GM21515 (cell line): ENCODE results near the gene SLC35E4.

Source experiments
- ATAC-seq: cut with Tn5 transposase; IDR thresholded peaks from one replicate; pipeline ENCODE4 v1.9.1; 2021; ENCODE audit not compliant: unreplicated experiment

Gene SLC35E4

DNA sequence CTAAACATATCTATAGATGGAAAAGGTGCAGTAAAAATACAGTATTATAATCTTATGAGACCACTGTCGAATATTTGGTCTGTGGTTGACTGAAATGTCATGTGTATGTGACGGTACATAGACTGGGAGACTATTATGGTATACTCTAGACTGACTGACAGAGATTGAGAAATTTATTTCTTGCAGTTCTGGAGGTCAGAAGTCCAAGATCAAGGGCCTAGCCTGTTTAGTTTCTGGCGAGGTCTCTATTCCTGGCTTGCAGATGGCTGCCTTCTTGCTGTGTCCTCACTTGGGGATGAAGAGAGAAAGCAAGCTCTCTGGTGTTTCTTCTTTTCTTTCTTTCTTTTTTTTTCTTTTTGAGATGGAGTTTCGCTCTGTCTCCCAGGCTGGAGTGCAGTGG is 51.8 kb downstream of the SLC35E4 start:
- no peak for ATAC-seq

GRCh38 chr22:30689622-30690021 is 54.0 kb downstream of the SLC35E4 start:
- ATAC-seq = no peak

DNA sequence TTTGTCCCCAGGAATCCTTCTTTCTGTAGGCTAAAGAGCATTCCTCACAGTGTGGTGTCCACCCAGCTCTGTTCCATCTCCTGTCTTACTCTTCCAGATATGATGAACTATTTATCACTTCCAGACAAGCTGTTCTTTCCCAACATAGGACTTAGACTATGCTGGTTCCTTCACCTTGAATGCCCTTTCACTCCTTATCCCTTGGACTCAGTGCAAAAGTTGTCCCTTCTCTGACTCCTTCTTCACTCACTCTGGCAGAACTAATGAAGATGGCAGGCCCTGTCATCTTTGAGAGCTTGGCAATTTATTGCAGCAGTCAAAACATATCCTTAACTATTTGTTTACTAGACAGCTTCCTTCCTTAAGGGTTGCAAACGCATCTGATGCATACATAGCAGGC is 55.6 kb downstream of the SLC35E4 start:
- no peak for ATAC-seq

GRCh38 chr22:30694171-30694639 is 58.6 kb downstream of the SLC35E4 start:
- ATAC-seq = no peak

- no peak for ATAC-seq
Observed at GRCh38 chr22:30694640-30695350, 59.2 kb downstream of the SLC35E4 start, which contains the start of gene OSBP2. OSBP2 (plus strand) TSS chr22:30694874; CDS start chr22:30694910, 36 bp downstream.

DNA sequence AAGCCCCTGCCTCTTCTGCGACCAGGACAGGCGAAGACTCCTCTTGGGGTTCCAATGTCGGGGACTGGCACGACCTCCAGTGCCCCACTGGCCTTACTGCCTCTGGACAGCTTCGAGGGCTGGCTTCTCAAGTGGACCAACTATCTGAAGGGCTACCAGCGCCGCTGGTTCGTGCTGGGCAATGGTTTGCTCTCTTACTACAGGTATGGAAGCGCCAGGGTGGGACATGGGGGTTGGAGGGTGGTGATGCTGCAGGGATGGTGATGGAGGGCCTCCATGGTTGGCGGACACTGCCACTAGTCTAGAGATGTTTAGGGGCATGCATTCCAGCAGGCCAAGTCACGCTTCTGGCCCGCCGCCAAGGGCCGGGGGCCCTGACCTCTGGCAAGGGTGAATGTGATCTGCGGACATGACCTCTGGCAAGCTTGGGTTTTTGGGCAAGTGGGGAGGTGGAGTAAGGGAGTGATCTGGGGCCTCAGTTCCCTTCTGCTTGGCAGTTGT is 59.8 kb downstream of the SLC35E4 start:
- no peak for ATAC-seq

DNA sequence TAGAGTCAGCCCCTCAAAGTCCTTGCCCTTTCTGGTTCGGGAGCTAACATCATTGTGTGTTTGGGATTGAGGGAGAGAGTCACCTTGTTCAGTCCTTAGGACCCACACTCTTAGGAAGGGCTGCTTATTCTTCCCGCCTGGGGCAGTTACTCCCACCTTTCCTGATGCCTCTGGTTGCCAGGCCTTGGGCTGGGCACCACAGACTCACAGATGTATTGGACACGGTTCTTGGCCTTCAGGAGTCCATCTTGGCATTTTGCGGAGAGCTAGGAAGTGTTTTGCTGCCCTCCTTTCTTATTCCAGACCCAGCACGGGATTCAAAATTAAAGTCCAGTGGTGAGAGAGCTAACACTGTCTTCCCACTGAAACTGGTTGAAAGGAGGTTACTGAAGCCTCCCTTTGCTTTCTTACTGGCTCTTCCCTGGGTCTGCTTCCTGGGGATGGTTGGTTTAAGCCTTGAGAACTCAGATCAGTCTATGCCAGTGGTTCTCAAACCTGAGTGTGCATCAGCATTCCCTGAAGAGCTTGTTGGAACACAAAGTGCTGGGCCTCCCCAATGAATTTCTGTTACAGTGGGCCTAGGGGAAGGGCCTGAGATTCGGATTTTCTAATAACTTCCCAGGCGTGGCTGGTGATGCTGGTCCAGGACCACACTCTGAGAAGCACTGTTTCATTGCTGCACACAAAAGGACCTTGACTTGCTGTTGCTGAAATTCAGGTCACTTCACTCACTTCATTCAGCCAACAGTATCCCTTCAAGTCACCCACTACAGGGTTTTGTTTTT is 60.5 kb downstream of the SLC35E4 start:
- no peak for ATAC-seq
